Loucy (cell line): Measurements from ENCODE around the gene ANKRD16.

Experiments
- EZH2phosphoT487 ChIP-seq: fragments of 200-600 bp; IDR thresholded peaks from 2 replicates; pipeline ENCODE4 v1.6.1; 2018; ENCODE audit warnings: antibody characterized with exemption, mild to moderate bottlenecking, moderate library complexity, borderline replicate concordance
- TF ChIP-seq, protein P1 (sequence below): fragments of 200-600 bp; sonication (generic); conservative IDR thresholded peaks from 2 replicates; pipeline ENCODE4 v1.5.1; 2014; ENCODE audit warnings: mild to moderate bottlenecking, antibody characterized with exemption, low read length

- TF ChIP-seq, protein P1, sequence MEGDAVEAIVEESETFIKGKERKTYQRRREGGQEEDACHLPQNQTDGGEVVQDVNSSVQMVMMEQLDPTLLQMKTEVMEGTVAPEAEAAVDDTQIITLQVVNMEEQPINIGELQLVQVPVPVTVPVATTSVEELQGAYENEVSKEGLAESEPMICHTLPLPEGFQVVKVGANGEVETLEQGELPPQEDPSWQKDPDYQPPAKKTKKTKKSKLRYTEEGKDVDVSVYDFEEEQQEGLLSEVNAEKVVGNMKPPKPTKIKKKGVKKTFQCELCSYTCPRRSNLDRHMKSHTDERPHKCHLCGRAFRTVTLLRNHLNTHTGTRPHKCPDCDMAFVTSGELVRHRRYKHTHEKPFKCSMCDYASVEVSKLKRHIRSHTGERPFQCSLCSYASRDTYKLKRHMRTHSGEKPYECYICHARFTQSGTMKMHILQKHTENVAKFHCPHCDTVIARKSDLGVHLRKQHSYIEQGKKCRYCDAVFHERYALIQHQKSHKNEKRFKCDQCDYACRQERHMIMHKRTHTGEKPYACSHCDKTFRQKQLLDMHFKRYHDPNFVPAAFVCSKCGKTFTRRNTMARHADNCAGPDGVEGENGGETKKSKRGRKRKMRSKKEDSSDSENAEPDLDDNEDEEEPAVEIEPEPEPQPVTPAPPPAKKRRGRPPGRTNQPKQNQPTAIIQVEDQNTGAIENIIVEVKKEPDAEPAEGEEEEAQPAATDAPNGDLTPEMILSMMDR = no peak
- no peak for TF ChIP-seq EZH2phosphoT487
Measured at GRCh38 chr10:5876181-5876768, 13.4 kb downstream of the ANKRD16 start.
